Retinal pigment epithelial cell (primary cell): ENCODE data around the gene CFAP20.

Experiments
- DNase-seq: peaks from one replicate; pipeline ENCODE4 v3.0.0-alpha.2; 2010; ENCODE audit warnings: low read depth
- H3K4me3 ChIP-seq: 2 replicates; pipeline ENCODE4 v1.5.1; 2011; ENCODE audit warnings: mild to moderate bottlenecking, low read length, control low read depth, moderate library complexity
- TF ChIP-seq, protein P1 (sequence below): conservative IDR thresholded peaks from 2 replicates; pipeline ENCODE4 v1.5.1; 2011; ENCODE audit warnings: low read depth, low read length, control low read depth, inconsistent platforms

Gene CFAP20

DNA sequence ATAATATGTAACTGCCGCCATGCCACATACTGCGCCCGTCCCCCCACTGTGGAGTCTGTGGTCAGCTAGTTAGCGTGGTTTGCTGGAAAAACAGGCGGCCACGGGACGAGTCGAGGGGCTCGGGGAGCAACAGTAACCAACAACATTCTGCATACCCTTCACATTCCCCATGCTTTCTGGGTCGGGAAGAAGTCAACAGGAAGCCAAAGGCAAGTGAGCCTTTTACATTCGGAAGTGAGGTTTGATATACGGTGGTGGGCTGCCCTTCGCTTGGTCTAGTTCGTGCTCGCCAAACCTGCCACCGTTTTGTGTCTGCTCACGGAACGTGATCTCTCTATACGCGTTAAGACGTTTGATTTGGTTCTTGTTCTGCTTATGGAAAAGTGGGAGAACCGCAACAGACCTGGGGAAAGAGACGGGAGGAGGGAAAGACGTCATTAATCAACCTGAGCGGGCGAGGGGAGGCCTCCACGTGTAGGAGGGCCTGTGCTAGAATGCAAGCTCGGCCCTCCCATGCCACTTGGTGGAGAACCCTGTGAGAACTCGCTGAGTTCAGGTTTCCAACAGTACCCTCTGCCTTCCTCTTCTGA, 28.9 kb upstream of the CFAP20 start:
- H3K4me3 ChIP-seq, result no peak overlapping the region
- TF ChIP-seq, protein P1, sequence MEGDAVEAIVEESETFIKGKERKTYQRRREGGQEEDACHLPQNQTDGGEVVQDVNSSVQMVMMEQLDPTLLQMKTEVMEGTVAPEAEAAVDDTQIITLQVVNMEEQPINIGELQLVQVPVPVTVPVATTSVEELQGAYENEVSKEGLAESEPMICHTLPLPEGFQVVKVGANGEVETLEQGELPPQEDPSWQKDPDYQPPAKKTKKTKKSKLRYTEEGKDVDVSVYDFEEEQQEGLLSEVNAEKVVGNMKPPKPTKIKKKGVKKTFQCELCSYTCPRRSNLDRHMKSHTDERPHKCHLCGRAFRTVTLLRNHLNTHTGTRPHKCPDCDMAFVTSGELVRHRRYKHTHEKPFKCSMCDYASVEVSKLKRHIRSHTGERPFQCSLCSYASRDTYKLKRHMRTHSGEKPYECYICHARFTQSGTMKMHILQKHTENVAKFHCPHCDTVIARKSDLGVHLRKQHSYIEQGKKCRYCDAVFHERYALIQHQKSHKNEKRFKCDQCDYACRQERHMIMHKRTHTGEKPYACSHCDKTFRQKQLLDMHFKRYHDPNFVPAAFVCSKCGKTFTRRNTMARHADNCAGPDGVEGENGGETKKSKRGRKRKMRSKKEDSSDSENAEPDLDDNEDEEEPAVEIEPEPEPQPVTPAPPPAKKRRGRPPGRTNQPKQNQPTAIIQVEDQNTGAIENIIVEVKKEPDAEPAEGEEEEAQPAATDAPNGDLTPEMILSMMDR, result no peak
- no peak for DNase-seq

DNA sequence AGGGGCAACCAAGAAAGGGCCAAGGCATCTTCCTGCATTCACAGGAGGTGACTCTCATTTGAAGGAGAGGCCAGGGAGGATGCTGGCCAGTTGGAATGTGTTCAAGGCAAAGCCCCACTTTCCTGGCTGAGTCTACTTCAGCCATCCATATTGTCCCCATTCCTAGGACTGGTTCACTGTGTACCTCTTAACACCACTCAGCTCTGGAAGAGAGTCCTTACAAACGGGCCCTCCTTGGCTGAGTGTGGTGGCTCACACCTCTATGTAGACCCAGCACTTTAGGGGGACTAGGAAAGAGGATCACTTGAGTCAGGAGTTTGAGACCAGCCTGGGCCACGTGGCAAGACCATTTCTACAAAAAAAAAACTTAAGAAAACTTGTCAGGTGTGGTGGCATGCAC, 28.1 kb upstream of the CFAP20 start:
- TF ChIP-seq, protein P1, result no peak
- DNase-seq, result no peak
- no peak overlapping the region for H3K4me3 ChIP-seq

DNA sequence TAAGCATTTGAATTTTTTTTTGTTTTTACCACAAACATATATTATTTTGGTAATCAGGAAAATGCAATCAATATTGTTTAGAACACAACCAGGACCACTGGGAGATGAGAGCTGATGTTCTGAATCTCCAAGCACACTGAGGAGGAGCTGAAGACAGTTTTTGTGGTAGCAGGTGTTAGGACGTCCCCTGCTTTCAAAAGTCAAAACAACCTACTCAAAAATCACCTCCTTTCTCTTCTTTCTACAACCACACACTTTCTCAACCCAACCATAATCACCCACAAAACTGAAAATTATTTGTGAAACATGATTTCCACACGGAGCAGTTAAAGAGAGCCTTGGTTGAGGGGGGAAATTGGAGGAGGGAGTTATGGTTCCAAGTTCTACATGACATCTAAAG, 26.7 kb upstream of the CFAP20 start:
- H3K4me3 ChIP-seq, result no peak overlapping the region
- TF ChIP-seq, protein P1, result no peak
- no peak for DNase-seq

DNA sequence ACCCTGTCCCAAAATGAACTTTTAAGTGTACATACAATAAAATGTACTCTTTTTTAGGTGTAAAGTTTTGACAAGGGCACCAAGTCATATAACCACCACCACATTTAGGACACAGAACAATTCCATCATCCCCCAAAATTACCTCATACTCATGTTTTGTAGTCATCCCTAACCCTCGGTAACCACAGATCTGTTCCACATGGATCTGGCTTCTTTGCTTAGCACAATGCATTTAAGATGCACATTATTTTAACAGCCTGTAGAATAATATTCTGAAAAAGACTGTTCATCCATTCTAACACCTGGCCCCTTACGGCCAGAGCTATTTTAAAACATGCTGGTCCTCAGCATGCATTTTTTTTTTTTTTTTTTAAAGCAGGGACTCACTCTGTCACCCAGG, 25.2 kb upstream of the CFAP20 start:
- TF ChIP-seq, protein P1, result no peak
- H3K4me3 ChIP-seq, result no peak overlapping the region
- no peak for DNase-seq

DNA sequence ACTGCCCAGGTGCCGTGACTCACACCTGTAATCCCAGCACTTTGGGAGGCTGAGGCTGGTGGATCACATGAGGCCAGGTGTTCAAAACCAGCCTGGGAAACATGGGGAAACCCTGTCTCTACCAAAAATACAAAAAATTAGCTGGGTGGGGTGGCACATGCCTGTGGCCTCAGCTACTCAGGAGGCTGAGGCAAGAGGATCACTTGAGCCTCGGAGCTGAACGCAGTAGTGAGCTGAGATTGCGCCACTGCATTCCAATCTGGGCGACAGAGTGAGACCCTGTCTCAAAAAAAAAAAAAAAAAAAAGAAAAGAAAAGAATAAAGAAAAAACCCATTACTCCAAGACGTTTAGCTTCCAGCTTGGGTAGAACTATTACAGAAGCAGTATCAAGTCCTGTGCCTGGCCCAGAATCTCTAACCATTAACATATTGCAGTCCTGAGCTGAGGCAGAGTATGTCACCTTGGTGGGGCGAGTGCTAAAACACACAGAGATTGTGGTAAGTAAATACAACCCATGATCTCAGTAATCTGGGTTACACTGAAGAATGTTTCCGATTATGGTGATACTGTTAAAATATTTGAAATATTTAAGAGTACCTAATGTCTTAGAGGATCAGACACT, 23.2 kb upstream of the CFAP20 start:
- peak; percentile 43 for DNase-seq
- no peak overlapping the region for H3K4me3 ChIP-seq
- TF ChIP-seq, protein P1, result no peak

DNA sequence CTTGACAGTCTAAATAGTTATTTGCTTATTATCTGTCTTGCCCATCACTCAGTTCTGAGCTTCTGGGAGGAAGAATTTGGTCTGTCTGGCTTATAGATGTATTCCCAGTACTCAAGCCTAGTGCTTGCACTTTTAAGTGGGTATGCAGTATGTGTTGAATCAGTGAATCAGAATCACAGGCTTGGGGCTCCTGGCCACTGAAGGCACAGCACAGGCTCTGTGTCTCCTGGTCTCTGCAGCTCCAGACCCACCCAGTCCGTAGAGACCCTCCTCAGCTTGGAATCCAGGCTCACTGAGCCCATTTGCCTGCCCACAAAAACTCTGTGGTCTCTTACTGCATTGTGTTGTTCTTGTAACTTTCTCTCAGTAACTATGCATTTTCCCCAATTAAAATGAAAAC, 19.3 kb upstream of the CFAP20 start:
- no peak overlapping the region for H3K4me3 ChIP-seq
- TF ChIP-seq, protein P1, result no peak
- DNase-seq, result no peak

DNA sequence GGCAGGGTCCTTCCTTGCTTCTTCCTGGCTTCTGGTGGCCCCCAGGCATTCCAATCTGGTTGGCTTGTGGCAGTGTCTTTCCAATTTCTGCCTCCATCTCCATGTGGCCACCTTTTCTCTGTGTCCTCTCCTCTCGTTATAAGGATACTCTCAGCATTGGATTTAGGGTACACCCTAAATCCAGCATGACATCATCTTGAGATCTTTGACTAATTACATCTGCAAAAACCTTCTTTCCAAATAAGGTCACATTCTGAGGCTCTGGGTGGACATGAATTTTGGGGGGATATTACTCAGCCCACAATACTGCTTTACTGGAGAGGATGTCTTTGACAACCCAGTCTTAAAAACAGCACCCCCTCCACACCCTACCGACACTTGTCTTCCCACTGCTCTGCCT, 18.9 kb upstream of the CFAP20 start:
- TF ChIP-seq, protein P1, result no peak
- no peak for DNase-seq
- H3K4me3 ChIP-seq, result no peak overlapping the region
